ACC112 (cell line): ENCODE measurements around the gene MAN1A1.

Experiments
- H2AFZ ChIP-seq: fragments of 200-600 bp; sonication (generic); one replicate; pipeline ENCODE4 v1.6.0; 2017; ENCODE audit warnings: antibody characterized with exemption, low read length; ENCODE audit not compliant: unreplicated experiment
- H3K27ac ChIP-seq: fragments of 200-600 bp; sonication (generic); 2 replicates; pipeline ENCODE4 v1.5.1; 2014; ENCODE audit warnings: low read depth, mild to moderate bottlenecking, antibody characterized with exemption, low read length, moderate library complexity
- H3K27me3 ChIP-seq: fragments of 200-600 bp; sonication (generic); 2 replicates; pipeline ENCODE4 v1.6.1; 2014; ENCODE audit warnings: mild to moderate bottlenecking, antibody characterized with exemption, low read length, moderate library complexity, mixed read lengths; ENCODE audit not compliant: insufficient read depth
- H3K36me3 ChIP-seq: fragments of 200-600 bp; sonication (generic); 2 replicates; pipeline ENCODE4 v1.6.1; 2016; ENCODE audit warnings: mild to moderate bottlenecking, antibody characterized with exemption, low read length, moderate library complexity, mixed read lengths; ENCODE audit not compliant: insufficient read depth
- H3K4me1 ChIP-seq: fragments of 200-600 bp; sonication (generic); one replicate; pipeline ENCODE4 v1.6.1; 2016; ENCODE audit warnings: low read length, mixed read lengths; ENCODE audit not compliant: insufficient read depth, unreplicated experiment, control insufficient read depth
- H3K4me3 ChIP-seq: fragments of 200-600 bp; sonication (generic); 2 replicates; pipeline ENCODE4 v1.5.1; 2014; ENCODE audit warnings: mild to moderate bottlenecking, low read depth, low read length
- H3K79me2 ChIP-seq: fragments of 200-600 bp; sonication (generic); one replicate; pipeline ENCODE4 v1.6.0; 2016; ENCODE audit warnings: low read length; ENCODE audit not compliant: control insufficient read depth, unreplicated experiment, insufficient read depth

MAN1A1 gene

DNA sequence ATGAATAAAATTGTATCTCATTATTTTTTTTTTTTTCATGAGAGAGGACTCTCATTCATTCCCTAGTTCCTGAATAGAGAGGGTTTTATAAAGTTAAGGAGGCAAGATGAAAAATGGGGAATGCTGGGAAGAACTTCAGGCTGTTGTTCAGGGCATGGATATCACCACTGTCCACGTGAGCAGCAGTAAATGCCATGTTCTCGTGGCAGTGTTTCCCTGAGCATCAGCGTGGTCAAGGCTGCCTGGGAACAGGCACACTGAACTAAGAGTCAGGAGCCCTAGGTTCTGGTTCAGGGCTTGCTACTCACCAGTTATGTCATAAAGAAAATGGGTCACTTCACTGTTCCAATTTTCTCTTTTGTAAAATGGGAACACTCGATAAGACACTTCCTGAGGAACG is 93.2 kb downstream of the MAN1A1 start:
- H3K79me2 ChIP-seq: no peaks in the 10 kb centered on the region
- H3K36me3 ChIP-seq: no peaks in the 10 kb centered on the region
- no peak overlapping the region for H2AFZ ChIP-seq
- no peak overlapping the region for H3K27ac ChIP-seq
- H3K27me3 ChIP-seq: no peaks in the 10 kb centered on the region
- no peak overlapping the region for H3K4me3 ChIP-seq
- peaks cover 4% of the 10 kb centered on the region for H3K4me1 ChIP-seq

DNA sequence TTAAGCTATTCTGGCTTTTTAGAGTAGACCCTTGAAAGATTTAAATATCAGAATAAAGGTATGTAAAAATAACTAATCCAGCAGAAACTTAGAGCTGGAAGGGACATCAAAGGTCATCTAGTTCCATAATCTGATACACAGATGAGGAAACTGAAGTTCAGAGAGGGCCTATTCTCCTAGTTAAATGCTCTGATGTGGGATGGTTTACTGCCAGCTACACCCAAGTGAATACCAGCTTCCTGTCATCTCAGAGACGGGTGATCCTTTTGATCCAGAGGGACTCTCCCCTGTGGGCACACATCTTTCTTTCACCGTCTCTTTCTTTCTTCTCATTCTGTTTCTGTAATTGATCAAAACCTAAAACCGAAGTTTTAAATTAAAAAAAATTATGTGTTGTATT is 94.1 kb downstream of the MAN1A1 start:
- H3K79me2 ChIP-seq: no peaks in the 10 kb centered on the region
- no peaks in the 10 kb centered on the region for H3K4me1 ChIP-seq
- H3K27me3 ChIP-seq: no peaks in the 10 kb centered on the region
- no peak overlapping the region for H2AFZ ChIP-seq
- no peak overlapping the region for H3K4me3 ChIP-seq
- H3K27ac ChIP-seq: no peak overlapping the region
- H3K36me3 ChIP-seq: no peaks in the 10 kb centered on the region

DNA sequence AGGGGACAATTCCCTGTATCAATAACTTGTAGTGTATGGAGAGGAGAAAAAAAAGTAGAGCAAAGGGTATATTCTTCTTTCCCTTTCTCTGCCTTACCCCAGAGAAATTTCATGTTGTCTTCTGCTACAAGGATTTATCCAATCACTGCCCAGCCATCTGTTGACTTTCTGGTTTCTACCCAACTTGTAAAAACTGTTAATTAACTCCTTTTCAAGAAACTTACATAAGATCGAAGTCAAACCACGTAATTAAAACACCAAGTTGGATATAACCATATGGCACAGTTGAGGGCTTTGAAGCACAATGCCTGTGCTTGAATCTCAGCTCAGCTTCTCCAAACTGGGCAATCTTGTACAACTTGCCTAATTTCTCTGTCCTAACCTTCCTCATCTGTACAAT is 99.5 kb downstream of the MAN1A1 start:
- H3K4me3 ChIP-seq: no peak overlapping the region
- no peak overlapping the region for H3K27ac ChIP-seq
- no peaks in the 10 kb centered on the region for H3K79me2 ChIP-seq
- H3K36me3 ChIP-seq: no peaks in the 10 kb centered on the region
- H3K27me3 ChIP-seq: no peaks in the 10 kb centered on the region
- H2AFZ ChIP-seq: no peak overlapping the region
- no peaks in the 10 kb centered on the region for H3K4me1 ChIP-seq

DNA sequence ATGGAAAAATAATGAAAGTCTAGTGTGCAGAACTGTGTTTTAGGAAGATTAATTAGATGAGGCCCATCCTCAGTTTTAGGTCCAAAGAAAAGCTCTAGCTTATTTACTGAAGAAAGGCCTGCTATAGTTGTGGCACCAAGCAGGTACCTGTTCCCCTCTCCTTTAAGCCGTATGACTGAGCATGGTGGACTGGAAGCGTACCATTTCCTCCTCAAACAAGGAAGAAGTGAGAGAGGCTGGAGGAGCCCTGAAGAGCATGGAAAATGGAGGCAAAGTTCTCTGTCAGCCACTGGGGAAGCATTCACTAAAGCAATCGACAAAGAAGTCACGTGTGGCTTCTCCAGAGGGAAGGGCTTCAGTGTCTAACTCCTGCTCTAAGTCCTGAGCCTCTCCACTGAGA is 100.2 kb downstream of the MAN1A1 start:
- Histone ChIP-seq H3K4me3 (no peak overlapping the region), H3K79me2 (no peaks in the 10 kb centered on the region), H3K4me1 (no peaks in the 10 kb centered on the region), H3K27ac (no peak overlapping the region), H2AFZ (no peak overlapping the region), H3K27me3 (no peaks in the 10 kb centered on the region), H3K36me3 (no peaks in the 10 kb centered on the region)

DNA sequence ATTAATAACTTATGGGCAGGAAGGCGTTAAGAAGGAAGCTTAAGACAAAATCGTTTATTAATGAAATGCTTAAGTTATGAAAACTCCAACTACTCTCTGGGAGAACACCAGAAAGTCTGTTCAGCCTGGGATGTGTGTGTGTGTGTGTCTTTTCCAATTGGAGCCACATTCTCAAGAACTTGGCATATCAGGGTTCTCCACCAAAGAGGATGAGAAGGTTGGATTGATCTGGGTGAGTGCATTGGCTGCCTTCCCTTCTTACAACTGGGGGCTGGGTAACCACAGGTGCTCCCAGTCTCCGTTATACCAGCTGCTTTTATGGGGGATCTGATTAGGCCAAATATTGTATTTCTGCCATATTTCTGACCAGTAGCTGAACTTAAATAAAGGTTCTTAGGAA is 102.1 kb downstream of the MAN1A1 start:
- Histone ChIP-seq H3K27me3 (no peaks in the 10 kb centered on the region), H3K4me3 (no peak overlapping the region), H3K36me3 (no peaks in the 10 kb centered on the region), H2AFZ (no peak overlapping the region), H3K79me2 (no peaks in the 10 kb centered on the region), H3K4me1 (no peaks in the 10 kb centered on the region), H3K27ac (no peak overlapping the region)

DNA sequence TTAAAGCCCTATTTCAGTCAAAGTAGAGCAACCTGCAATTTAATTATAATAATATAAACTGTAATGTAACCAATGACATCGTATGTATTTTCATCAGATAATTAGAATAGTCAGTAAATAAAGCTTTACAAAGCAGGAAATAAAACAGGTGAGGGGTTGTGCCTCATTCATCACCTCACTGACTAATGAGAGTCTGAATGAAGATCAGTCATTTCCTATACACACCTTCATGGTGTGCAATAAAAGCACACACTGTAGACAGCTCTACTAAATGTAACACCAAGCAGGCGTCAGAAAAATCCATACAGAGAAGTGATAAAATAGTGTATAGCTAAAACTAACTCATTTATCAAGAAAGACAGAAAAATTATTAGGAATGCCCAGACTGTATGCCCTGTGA is 105.9 kb downstream of the MAN1A1 start:
- Histone ChIP-seq H3K79me2 (no peaks in the 10 kb centered on the region), H3K36me3 (no peaks in the 10 kb centered on the region)

DNA sequence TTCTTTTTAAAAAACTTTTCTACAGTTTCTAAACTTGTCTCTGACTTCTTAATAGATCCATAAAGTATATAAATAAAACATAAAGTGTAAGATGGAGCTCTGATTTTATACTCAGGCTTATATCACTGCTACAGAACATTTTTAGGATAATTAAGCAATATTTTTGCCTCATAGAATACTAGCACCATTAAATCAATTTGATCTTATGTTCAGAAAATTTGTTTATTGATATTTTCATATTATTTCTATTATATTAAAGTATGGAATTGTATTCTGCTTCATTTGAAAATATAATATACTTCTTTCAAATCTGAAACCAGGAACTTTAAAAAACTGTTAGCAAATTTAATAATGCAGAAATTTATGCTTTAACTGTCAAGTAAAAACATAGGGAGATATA is 106.5 kb downstream of the MAN1A1 start:
- Histone ChIP-seq H3K4me1 (no peaks in the 10 kb centered on the region), H3K36me3 (no peaks in the 10 kb centered on the region), H3K27ac (no peak overlapping the region), H3K79me2 (no peaks in the 10 kb centered on the region), H3K4me3 (no peak overlapping the region), H3K27me3 (no peaks in the 10 kb centered on the region), H2AFZ (no peak overlapping the region)

More for the DNA sequence above, 105.9 kb downstream of the MAN1A1 start:
- no peaks in the 10 kb centered on the region for H3K4me1 ChIP-seq
- H3K27ac ChIP-seq: no peak overlapping the region
- H3K4me3 ChIP-seq: no peak overlapping the region
- no peak overlapping the region for H2AFZ ChIP-seq
- H3K27me3 ChIP-seq: no peaks in the 10 kb centered on the region

DNA sequence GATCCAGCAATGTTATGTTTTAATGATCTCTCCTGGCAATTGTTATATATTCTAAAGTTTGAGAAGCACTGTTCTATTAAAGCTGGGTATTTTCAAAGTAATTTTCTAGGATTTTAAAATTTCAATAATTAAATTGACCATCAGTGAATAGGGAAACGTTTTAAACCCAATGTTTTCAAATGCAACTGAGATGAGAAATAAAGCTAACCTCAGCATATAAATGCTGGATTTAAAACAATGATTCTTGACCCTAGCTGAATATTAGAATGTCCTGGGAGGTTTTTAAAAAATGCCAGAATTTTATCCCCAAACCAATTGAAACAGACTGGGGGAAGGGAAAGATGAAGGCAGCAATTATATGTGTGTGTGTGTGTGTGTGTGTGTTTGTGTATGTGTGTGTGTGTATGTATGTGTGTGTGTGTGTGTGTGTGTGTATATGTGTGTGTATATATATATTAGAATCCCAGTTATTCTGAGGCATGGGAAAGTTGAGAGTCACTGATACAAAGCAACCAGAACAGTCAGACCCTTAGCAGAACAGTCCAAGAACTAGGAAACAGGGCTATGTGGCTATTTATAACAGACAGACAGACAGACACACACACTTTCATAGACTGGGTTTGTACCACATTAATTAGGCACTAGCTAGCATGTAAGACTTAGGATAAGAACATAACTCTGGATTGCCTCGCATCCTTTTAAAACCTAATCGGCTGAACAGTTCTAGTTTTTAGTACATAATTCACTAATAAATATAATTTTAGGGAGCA is 107.8 kb downstream of the MAN1A1 start:
- Histone ChIP-seq H3K27ac (no peak overlapping the region), H2AFZ (no peak overlapping the region), H3K4me3 (no peak overlapping the region), H3K4me1 (no peaks in the 10 kb centered on the region), H3K36me3 (no peaks in the 10 kb centered on the region), H3K27me3 (no peaks in the 10 kb centered on the region), H3K79me2 (no peaks in the 10 kb centered on the region)

DNA sequence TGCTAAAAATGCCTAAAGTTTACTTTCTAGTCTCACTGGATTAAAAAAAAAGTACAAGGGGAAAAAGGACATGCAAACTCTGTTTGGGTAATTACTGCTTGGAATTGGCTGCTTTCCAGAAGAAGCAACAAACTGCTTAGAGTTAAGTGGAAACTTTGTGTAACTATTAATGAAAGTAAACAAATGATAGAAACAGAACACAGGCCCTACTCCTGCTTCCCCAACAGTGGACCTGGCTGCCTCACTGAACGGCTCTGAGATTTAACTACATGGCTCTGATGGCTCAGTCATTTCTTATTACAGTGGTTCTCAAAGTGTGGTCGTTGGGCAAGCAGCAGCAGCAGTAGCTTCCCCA is 108.5 kb downstream of the MAN1A1 start:
- Histone ChIP-seq H3K4me1 (no peaks in the 10 kb centered on the region), H2AFZ (no peak overlapping the region), H3K79me2 (no peaks in the 10 kb centered on the region), H3K27me3 (no peaks in the 10 kb centered on the region), H3K27ac (no peak overlapping the region), H3K36me3 (0 out of 2 replicates have a peak, but pooled peaks cover 3% of the 10 kb centered on the region), H3K4me3 (no peak overlapping the region)

DNA sequence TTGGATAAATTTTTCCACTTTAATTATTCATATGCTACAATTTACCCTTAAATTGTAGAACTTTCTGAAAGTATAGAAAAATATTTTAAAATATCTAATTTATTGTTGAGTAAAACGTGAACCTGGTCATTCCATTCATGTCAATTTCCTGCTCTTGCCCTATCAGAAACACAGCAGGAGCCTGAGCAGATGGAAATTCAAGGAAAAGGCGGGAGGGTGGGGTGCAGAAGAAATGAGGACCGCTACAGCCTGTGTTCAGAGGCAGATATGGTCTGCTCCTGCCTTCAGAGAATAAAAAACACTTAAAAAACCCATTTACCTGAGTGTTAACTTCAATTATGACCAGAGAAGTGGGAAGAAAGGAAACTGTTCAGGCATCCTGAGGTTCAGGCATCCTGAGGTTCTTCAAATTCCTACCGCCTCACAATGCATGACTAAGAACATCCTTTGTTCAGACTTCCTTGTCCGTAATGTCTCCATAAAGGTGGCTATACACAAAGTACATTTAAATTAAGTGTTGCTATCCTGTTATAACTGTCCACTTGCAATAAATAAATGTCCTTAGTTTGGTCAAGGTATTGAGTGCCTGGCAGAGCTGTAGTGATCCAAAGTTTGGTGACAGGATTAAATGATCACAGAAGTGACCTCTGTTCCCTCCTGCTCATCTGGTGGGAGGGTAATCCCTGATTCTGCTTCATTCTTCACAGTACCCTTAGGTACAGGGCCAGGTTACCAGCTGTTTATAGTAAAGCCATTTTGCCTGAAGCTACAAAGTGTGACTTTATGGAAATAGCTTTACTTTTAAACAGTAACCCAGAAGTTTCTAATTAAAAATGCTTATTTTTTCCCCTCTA is 109.1 kb downstream of the MAN1A1 start:
- Histone ChIP-seq H3K4me3 (no peak overlapping the region), H3K79me2 (no peaks in the 10 kb centered on the region), H3K36me3 (0 out of 2 replicates have a peak, but pooled peaks cover 3% of the 10 kb centered on the region), H3K4me1 (no peaks in the 10 kb centered on the region), H3K27ac (no peak overlapping the region), H2AFZ (no peak overlapping the region), H3K27me3 (no peaks in the 10 kb centered on the region)
